OCI-LY3 (cell line): ENCODE results near the gene GADL1.

Experiments used
- H2AFZ ChIP-seq: fragments of 200-600, 300-600 bp; shearing (Covaris generic); 2 replicates; pipeline ENCODE4 v1.6.0; 2014; ENCODE audit warnings: antibody characterized with exemption, low read depth, low read length
- H3K27ac ChIP-seq: fragments of 200-600, 300-600 bp; sonication (generic); 2 replicates; pipeline ENCODE4 v1.5.1; 2014; ENCODE audit warnings: mild to moderate bottlenecking, low read length, moderate library complexity, mixed read lengths
- H3K27me3 ChIP-seq: fragments of 200-600, 300-600 bp; sonication (generic); 2 replicates; pipeline ENCODE4 v1.6.1; 2014; ENCODE audit warnings: low read depth, low read length, mixed read lengths
- H3K36me3 ChIP-seq: fragments of 200-600, 300-600 bp; sonication (generic); replicated peaks from 2 replicates; pipeline ENCODE3; 2014; ENCODE audit warnings: low read depth, low read length, mixed read lengths
- H3K4me1 ChIP-seq: fragments of 300-600, 200-600 bp; sonication (generic); 2 replicates; pipeline ENCODE4 v1.6.1; 2014; ENCODE audit warnings: low read length, mixed read lengths
- H3K4me2 ChIP-seq: fragments of 200-600, 300-600 bp; sonication (generic); 2 replicates; pipeline ENCODE4 v1.6.1; 2014; ENCODE audit warnings: low read length, mixed read lengths
- H3K4me3 ChIP-seq: fragments of 300-600, 200-600 bp; sonication (generic); 2 replicates; pipeline ENCODE4 v1.5.1; 2014; ENCODE audit warnings: antibody characterized with exemption, mild to moderate bottlenecking, low read length, moderate library complexity
- H3K79me2 ChIP-seq: fragments of 300-600, 200-600 bp; shearing (Covaris generic); 2 replicates; pipeline ENCODE4 v1.6.1; 2014; ENCODE audit warnings: mild to moderate bottlenecking, low read length, mixed read lengths
- H3K9ac ChIP-seq: fragments of 300-600, 200-600 bp; shearing (Covaris generic); 2 replicates; pipeline ENCODE4 v1.6.0; 2014; ENCODE audit warnings: mild to moderate bottlenecking, low read length, moderate library complexity
- H3K9me3 ChIP-seq: fragments of 200-600, 300-600 bp; shearing (Covaris generic); 2 replicates; pipeline ENCODE4 v1.6.1; 2014; ENCODE audit warnings: low read length, mixed read lengths; ENCODE audit not compliant: insufficient read depth
- H4K20me1 ChIP-seq: fragments of 200-600, 300-600 bp; sonication (generic); 2 replicates; pipeline ENCODE4 v1.6.1; 2016; ENCODE audit warnings: low read length, mixed read lengths; ENCODE audit not compliant: insufficient read depth
- EZH2phosphoT487 ChIP-seq: fragments of 200-600 bp; shearing (Covaris generic); IDR thresholded peaks from 2 replicates; pipeline ENCODE4 v1.6.1; 2018; ENCODE audit warnings: antibody characterized with exemption, mixed run types, low read depth
- TF ChIP-seq, protein P1 (sequence below): fragments of 200-600, 300-600 bp; sonication (generic); IDR thresholded peaks from 2 replicates; pipeline ENCODE4 v1.5.1; 2014; ENCODE audit warnings: antibody characterized with exemption, low read length, low read depth

The GADL1 gene

DNA sequence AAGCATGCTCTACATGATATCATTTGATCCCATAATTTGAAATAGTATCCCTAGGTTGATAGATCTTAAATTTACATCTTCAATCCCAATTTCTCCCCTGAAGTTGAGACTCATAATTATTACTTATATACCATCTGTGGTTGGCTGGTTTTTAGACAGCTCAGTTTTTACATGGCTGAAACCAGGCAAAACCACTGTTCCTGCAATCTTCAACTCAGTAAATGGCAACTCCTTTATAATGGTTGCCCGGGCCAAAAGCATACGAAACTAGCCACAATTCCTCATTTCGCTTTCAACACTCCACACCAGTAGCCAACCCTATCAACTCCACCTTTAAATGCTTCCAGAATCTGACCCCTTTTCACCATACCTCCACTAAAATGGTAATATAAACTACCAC lies 169.6 kb downstream of the GADL1 start:
- H4K20me1 ChIP-seq: no peaks in the 10 kb centered on the region
- no peaks in the 10 kb centered on the region for H3K27me3 ChIP-seq
- no peaks in the 10 kb centered on the region for H3K79me2 ChIP-seq
- no peak overlapping the region for H3K27ac ChIP-seq
- no peak for TF ChIP-seq EZH2phosphoT487
- TF ChIP-seq, protein P1, sequence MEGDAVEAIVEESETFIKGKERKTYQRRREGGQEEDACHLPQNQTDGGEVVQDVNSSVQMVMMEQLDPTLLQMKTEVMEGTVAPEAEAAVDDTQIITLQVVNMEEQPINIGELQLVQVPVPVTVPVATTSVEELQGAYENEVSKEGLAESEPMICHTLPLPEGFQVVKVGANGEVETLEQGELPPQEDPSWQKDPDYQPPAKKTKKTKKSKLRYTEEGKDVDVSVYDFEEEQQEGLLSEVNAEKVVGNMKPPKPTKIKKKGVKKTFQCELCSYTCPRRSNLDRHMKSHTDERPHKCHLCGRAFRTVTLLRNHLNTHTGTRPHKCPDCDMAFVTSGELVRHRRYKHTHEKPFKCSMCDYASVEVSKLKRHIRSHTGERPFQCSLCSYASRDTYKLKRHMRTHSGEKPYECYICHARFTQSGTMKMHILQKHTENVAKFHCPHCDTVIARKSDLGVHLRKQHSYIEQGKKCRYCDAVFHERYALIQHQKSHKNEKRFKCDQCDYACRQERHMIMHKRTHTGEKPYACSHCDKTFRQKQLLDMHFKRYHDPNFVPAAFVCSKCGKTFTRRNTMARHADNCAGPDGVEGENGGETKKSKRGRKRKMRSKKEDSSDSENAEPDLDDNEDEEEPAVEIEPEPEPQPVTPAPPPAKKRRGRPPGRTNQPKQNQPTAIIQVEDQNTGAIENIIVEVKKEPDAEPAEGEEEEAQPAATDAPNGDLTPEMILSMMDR: no peak
- H3K4me3 ChIP-seq: no peak overlapping the region
- H2AFZ ChIP-seq: no peak overlapping the region
- no peaks in the 10 kb centered on the region for H3K36me3 ChIP-seq
- H3K9ac ChIP-seq: no peak overlapping the region
- H3K4me1 ChIP-seq: no peaks in the 10 kb centered on the region
- H3K4me2 ChIP-seq: no peak overlapping the region
- H3K9me3 ChIP-seq: no peaks in the 10 kb centered on the region

DNA sequence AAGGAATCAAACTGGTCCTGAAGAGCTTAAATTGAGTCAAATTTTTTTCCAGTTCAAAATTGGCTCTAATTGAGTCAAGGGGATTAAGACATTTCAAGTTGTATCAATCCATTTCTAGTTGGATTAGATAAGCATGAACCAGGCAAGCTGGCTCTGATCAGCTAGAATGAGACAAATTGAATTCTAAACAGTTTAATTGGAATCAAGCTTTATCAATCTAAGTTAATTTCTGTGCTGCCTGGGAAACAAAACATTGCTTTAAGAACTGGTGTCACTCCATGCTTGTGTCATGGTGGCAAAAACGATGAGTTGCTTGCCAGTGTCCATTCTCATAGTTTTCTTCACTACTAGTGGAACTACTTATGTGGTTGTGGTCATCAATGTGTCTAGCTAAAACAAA lies 171.2 kb downstream of the GADL1 start:
- no peaks in the 10 kb centered on the region for H3K4me1 ChIP-seq
- no peaks in the 10 kb centered on the region for H3K27me3 ChIP-seq
- H3K27ac ChIP-seq: no peak overlapping the region
- no peak overlapping the region for H3K4me2 ChIP-seq
- no peak overlapping the region for H3K9ac ChIP-seq
- no peaks in the 10 kb centered on the region for H3K79me2 ChIP-seq
- H3K36me3 ChIP-seq: no peaks in the 10 kb centered on the region
- no peak overlapping the region for H2AFZ ChIP-seq
- H3K9me3 ChIP-seq: no peaks in the 10 kb centered on the region
- no peaks in the 10 kb centered on the region for H4K20me1 ChIP-seq
- TF ChIP-seq EZH2phosphoT487: no peak
- TF ChIP-seq, protein P1: no peak
- no peak overlapping the region for H3K4me3 ChIP-seq

DNA sequence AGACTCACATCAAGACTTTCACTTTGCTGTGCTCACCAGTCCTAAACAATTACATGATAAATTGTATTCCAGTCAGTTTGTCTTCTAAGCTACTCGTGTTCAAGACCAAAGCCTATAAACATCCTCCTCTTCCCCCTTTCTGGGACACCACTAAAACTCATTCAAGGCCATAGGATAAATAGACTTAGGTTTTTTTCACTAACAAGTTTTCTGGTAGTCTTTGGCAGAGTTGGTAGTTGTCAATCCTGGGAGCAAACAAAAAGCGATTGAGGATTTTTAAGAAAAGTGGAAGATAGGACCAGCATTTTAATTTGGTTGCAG lies 173.2 kb downstream of the GADL1 start:
- H3K9me3 ChIP-seq: no peaks in the 10 kb centered on the region
- H3K79me2 ChIP-seq: no peaks in the 10 kb centered on the region
- no peak overlapping the region for H3K4me3 ChIP-seq
- TF ChIP-seq, protein P1: no peak
- TF ChIP-seq EZH2phosphoT487: no peak
- H3K36me3 ChIP-seq: no peaks in the 10 kb centered on the region
- H2AFZ ChIP-seq: no peak overlapping the region
- H3K27ac ChIP-seq: no peak overlapping the region
- no peaks in the 10 kb centered on the region for H3K27me3 ChIP-seq
- no peaks in the 10 kb centered on the region for H3K4me1 ChIP-seq
- no peak overlapping the region for H3K9ac ChIP-seq
- H4K20me1 ChIP-seq: no peaks in the 10 kb centered on the region
- no peak overlapping the region for H3K4me2 ChIP-seq

DNA sequence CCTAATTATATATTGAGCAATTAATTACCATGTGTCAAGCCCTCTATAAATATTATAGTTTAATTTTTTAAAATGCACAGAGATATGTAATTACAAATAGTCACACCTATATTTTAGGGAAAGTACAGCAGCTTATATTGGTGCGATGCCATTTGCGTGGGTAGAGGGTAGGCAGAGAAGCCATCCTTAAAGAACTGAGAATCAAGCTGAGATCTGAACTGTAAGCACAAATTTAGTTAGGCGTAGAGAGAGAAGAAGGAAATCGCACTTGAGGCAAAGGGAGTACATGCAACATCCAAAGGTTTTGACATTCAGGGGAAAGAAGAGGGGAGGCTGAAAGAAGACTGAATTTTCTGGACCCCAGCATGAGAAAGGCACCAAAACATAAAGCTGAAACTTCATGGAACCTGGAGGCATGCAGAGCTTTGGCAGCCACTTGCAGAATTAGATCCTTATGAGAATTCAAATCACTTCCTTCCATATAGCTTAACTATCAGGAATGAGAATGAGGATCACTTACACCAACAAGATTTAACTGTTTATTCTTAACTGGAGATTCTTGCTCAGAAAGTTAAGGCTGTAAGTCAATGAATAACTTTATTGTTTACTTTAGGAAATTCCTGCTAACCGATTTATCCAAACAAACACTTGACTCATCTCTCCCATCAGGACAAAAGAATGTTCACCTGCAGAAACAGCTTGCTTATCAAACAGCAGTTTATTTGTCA lies 173.7 kb downstream of the GADL1 start:
- Histone ChIP-seq H3K36me3 (no peaks in the 10 kb centered on the region), H3K4me1 (no peaks in the 10 kb centered on the region), H4K20me1 (no peaks in the 10 kb centered on the region), H2AFZ (no peak overlapping the region), H3K9me3 (no peaks in the 10 kb centered on the region), H3K79me2 (no peaks in the 10 kb centered on the region), H3K27ac (no peak overlapping the region), H3K4me2 (no peak overlapping the region), H3K27me3 (no peaks in the 10 kb centered on the region), H3K9ac (no peak overlapping the region), H3K4me3 (no peak overlapping the region)
- no peak for TF ChIP-seq EZH2phosphoT487
- TF ChIP-seq, protein P1: no peak
